Stimulated activated CD4-positive, alpha-beta T cell treated with anti-CD3 and anti-CD28 coated beads, Interleukin-15, amount 100 ng/mL, for 1 hour (primary cell): ENCODE results near the gene MEF2A.
"Not testable (repeated sequence)": the region's sequence is repeated elsewhere in the genome, so short reads cannot be mapped to it uniquely, and the experiment has no call there.

Source experiments
- DNase-seq, 2 donors: peaks; one replicate each; pipeline ENCODE4 v3.0.0-alpha.2; 2020; ENCODE audit warnings: low read depth in 1 of 2, low spot score in 1 of 2

The MEF2A gene

DNA sequence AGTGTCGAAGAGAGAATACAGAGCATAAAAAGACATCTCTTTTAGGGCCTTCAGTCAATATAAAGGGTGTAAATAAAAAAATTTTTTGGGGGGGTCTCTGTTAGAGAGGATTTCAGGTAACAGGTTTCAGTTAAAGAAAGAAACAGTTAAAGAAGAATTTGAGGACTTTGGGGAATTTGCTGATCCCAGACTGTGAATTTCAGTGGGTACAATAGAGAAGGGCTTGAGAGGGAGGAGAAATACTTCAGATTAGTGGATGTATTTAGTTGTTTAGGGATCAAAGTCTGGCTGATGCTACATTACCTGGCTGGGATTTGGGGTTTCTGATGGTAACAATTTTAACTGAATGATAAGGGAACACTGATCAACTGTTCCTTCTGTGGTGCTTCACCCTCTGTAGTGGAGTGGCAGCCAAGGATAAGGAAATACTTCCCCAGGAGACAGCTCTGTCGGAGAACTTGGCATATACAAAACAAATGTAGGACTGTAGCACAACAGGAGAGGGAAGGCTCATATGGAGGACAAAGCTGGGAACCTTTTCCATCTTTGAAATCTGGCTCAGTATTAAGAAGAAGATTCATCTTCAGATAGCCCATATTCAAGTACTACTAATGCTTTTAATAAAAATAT lies 79.2 kb downstream of the MEF2A start:
- no peak for DNase-seq

DNA sequence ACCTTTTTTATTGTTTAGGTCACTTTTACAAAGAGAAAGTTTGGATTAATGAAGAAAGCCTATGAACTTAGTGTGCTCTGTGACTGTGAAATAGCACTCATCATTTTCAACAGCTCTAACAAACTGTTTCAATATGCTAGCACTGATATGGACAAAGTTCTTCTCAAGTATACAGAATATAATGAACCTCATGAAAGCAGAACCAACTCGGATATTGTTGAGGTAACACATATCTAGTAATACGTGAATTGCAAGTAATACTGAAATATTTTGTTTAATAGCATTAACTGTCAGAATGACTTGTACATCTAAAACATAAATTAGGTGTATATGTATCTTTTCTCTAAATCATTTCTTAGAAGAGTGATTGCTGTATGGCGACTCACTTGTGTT lies 79.8 kb downstream of the MEF2A start:
- no peak for DNase-seq

DNA sequence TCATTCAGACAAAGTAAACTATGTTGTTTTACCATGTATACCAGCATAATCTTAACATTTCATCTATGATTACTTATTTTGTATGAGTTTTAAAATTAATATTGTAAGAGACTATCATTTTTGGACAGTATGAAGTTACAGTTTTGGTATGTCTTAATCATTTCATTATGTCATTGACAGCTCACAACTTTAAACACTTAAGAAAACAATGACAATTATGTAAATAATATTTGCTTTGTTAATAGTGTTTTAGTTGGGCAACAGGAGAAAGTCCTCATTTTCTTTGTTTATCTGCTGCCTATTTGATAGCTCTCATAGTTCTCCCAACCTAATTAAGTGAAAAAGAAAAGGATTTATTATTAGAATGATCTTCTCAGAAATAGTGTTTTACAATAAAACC lies 80.2 kb downstream of the MEF2A start:
- no peak for DNase-seq

DNA sequence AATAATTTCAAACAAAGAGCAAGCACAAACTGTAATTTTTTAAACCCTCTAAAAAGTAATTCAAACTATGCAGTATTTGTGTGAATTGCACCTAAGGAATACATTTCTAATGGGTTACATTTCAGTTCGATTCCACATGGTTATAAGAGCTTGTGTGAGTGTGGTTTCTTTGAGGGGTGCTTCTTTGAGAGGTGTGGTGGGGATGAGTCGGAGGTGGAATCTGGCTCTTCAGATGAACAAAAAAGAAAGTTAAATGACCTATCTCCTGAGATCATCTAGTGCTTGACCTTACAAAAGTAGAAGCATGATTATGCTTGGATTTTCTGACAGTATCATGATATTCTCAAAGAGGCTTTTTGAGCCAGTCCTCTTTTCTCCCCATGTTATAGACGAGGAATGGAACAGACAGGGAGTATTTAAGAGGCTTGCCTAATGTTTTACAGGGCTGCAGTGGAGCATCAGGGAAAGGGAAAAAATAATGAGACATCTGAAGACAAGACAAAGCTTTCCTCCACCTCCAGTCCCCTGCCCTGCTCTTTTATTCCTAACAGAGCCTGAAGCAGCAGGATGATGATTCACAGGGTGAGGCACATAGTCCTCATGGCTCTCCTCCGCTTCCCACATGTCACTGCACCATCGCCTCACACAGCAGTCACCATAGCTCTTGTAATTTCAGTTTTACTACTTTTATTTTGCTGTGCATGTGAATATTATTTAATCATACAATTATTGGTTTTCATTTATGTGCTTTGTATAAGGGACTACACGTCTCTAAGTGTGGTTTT lies 85.4 kb downstream of the MEF2A start:
- DNase-seq: no peak

DNA sequence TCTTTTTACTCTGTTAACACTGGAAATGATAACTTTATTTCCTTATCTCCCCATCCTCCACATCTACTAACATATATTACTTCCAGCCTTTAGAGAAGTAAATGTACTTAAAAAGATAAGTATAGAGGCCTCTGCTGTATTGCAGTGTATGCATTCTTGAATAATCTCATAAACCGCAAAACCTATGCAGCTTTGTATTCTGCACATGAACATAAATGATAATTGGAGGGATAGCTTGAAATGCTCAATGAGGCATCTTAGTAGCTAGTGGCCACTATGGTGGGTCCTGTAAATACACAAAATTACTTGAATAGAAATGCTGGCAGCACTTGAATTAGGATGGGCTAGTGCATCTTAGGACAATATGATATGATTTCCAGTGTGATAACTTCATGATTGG lies 90.4 kb downstream of the MEF2A start:
- no peak for DNase-seq

DNA sequence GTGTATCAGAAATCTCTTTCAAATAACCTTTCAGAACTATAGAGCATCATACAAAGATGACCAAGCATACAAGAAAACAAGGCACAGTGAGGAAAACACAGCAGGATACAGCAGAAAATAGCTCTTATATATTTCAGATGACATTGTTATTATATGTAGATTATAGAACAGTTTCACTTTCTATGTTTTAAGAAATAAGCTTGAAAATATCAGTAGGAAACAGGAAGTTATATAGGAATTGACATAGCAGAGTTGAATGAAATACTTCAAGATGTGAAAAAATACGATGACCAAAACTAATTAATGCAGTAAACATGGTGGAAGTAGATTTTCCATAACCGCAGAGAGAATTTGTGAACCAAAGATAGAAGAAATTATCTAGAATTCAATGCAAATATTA lies 92.2 kb downstream of the MEF2A start:
- DNase-seq: no peak

DNA sequence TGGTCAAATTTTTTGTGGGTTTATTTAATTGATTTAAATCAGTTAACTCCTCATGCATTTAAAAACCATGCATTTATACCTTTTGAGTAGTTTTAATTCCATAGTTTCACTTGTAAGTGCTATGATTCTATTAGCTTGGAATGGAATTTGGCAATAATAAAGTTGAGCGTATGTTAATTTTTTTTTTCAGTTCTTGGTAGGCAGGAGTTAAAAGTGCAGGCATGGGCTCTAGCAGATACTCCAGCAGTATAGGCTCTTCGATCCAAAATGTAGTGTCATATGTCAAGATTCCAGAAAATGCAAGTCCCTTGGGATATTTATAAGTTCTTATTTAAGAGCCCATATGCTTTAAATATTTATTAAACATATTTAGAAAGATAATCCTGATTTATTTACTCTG lies 97.1 kb downstream of the MEF2A start:
- no peak for DNase-seq

DNA sequence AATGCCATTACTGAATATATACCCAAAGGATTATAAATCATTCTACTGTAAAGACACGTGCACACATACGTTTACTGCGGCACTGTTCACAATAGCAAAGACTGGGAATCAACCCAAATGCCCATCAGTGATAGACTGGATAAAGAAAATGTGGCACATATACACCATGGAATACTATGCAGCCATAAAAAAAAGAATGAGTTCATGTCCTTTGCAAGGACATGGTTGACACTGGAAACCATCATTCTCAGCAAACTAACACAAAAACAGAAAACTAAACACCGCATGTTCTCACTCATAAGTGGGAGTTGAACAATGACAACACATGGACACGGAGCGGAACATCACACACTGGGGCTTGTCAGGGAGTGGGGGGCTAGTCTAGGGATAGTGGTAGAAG lies 100.3 kb downstream of the MEF2A start:
- not testable (repeated sequence) for DNase-seq

DNA sequence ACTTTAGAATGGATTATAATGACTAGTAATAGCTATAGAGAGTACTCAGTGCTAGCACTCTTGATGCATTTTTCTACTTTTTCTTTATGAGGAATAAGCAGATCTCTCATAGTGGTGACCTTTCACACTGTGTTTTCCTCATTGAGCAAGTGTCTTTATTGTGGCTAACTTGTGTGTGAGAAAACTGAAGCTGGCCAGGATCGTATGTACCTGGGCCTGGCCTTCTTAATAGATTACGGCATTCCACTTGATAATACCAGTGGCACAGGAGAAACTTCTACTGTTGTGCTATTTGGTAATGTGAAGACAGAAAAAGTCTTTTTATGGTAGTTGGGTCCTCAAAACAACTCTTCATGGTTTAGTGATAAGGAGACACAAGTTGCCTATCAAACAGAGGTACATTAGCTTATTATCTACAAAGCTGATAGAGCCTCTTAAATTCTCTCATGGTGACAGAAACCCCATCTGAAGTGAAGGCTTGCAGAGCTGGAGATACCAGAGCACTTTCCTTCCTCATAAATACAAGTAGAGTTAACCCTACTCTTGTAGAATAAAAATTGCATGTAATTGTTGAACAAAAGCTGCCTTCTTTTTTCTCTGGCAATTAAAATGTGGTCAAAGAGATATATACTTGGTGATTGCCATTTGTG lies 102.9 kb downstream of the MEF2A start:
- no peak for DNase-seq

DNA sequence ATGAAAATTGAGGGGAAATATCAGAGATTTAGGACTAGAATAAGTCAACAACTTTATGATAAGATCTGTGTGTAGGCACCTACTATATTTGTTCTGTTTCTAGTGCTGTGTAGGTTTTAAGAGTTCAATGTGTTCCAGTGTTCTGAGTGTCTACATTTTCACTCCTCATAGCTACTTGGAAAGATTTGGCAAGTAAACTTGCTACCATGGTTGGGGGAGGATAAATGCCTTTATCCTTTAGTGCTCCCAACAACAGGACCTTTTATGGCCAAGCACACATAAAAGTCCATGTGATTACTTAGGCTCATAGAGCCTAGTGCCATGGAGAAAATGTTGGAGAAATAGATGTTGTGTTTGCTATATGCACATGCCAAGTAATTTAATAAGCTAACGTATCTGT lies 103.5 kb downstream of the MEF2A start:
- no peak for DNase-seq

DNA sequence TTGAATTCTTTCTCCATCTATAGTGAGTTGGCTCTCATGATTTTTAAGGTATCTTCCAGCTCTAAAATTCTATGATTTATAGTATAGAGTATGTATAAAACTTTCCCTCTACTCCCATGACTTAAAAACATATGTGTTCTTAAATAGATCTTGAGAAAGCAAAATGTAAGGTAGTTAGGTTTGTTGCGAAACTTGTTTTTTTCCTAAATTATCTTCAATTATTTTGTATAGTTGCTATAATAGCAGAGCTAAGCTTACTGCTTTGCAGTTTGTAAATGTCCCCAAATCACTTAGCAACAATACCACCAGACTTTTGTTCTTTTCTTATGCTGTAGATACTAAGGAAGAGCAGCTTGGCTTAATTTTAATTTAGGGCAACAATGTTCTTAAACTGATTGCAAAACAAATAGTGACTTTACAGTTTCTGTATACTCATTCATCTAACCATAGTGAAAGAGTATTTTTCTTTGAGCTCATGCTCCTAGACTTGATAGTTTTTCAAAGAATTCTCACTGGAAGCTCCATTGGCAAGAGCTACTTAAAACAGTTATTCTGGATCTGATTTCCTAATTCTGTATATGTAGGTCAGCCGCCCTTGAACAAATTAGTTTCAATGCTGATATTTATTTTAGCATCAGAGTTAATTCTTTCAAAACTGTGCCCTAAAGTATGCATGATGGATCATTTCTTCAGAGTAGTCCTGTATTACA lies 106.3 kb downstream of the MEF2A start:
- no peak for DNase-seq

DNA sequence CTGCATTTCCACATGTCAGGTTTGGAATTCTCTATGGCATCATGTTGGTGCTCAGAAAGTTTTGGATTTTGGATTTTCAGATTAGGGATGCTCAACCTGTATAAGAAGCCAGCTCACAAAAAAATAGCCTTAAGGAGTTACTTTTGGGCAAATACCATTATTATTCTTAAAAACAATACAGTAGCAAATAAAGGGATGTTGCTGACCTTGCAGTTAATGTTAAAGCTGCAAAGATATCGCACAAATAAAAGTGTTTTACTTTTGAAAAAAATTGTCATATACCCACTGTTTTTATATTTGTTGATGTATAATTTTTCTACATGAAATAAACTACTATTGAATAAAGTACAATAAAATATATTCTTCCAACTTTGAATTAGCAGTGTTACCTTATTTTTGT lies 107.3 kb downstream of the MEF2A start:
- DNase-seq: no peak

DNA sequence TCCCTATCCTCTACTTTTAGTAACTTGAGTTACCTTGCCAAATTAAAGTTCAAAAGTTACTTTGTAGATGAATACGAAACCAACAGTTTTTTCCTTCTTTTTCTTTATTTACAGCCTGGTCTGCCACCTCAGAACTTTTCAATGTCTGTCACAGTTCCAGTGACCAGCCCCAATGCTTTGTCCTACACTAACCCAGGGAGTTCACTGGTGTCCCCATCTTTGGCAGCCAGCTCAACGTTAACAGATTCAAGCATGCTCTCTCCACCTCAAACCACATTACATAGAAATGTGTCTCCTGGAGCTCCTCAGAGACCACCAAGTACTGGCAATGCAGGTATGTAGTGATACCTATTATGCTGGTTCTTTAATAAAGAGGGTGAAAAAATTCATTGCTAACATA lies 108.5 kb downstream of the MEF2A start:
- no peak for DNase-seq

DNA sequence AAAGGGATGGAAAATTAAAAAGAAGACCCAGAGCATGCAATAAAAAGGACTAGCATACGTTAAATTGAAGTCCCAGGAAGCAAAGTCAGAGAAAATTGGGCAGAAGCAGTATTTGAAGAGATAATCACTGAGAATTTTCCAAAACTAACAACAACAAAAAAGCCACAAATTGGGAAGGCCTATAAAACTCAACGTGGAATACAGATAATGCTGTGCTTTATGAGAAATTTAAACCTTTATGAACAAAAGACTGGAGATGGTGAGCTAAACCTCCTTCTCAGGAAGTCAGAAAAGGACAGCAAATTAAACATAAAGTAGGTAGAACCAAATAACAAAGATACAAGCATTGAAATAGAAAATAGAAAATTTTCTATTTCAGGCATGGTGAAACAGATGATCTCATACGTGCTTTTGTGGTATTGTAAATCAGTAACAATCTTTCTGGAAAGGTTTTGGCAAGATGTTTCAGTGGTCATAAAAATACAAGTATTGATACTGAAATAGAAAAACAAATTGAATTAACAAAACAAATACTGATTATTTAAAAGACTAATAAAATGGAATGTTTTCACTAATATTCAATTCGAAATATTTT lies 111.9 kb downstream of the MEF2A start:
- DNase-seq: no peak

DNA sequence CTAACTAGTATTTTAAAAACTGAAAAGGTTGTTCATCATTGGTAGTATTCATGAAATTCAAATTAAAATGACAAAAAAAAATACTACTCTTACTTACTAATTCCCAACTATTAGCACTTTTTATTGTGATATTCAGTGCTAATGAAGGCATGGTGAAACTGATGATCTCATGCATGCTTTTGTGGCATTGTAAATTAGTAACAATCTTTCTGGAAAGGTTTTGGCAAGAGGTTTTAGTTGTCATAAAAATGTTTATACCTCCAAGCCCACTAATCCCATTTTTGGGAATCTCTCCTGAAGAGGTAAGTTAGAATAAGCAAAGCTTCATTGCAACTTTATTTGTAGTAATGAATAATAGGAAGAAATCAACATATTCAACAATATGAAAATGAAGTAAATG lies 114.5 kb downstream of the MEF2A start:
- no peak for DNase-seq

DNA sequence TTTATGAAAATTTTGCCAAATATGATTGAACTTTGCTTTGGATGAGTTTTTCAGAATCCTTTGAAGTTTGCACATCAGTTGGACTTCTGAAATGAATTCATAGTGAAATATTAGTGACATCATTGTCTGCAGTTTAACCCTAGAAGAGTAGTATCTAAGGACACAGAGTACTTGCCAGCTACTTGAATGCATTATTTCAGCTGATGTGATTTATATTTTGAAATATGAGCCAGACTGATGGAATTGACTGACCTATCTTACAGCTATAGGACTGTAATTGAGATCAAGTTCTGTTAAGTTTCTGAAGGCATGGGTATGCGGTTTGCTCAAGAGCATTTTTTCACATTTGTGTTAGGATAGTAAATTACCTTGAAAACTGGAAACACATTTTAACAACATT lies 116.2 kb downstream of the MEF2A start:
- DNase-seq: no peak

DNA sequence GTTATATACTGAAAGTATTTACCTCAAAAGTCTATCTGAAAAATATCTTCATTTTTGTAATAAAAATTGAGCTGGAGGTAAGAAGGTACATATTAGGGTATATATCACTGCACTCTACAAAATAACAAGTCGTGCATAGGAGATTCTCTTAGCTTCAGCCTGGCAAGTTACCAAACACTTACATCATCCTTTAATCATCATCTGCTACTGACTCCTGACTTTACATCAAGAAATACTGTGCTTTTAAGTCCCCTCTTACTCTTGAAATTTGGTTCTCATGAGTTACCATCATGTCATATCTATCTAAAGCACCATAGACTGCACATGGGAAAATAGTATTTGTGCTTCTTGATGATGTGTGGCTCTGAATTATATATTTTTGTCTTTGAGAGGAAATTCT lies 116.7 kb downstream of the MEF2A start:
- DNase-seq: no peak

DNA sequence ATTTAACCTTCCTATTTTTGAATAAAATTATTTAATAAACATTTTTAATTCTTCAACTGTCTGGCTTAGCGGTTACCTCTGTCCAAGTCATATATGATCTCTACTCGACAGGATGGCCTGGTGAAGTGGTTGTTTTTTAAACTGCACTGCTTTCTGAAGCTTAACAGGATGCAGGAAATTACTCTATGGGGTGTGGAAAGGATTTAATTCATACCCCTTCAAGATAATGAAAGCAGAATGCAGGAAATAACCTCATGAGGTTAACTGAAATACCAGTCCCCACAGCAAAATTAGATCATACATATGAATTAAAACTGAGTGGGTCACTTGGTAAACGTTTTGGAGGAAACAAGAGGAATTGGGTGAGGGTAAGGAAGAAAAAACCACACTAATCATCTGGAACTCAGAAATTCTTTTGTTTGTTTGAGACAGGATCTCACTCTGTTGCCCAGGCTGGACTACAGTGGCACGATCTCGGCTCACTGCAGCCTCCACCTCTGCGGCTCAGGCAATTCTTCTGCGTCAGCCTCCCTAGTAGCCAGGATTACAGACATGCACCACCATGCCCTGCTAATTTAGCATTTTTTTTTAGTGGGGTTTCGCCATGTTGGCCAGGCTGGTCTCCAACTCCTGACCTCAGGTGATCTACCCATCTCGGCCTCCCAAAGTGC lies 117.4 kb downstream of the MEF2A start:
- DNase-seq: no peak

DNA sequence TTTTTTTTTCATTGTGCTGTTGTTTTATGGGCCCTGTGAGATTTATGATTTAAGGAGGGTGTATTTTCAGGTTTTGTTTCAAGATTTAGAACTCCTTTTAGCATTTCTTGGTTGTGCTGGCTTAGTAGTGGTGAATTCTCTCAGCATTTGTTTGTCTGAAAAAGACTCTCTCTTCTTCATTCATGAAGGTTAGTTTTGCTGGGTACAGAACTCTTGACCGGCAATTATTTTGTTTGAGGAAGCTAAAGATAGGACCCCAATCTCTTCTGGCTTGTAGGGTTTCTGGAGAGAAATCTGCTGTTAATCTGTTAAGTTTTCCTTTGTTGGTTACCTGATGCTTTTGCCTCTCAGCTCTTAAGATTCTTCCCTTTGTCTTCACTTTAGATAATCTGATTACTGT lies 120.5 kb downstream of the MEF2A start:
- DNase-seq: no peak

DNA sequence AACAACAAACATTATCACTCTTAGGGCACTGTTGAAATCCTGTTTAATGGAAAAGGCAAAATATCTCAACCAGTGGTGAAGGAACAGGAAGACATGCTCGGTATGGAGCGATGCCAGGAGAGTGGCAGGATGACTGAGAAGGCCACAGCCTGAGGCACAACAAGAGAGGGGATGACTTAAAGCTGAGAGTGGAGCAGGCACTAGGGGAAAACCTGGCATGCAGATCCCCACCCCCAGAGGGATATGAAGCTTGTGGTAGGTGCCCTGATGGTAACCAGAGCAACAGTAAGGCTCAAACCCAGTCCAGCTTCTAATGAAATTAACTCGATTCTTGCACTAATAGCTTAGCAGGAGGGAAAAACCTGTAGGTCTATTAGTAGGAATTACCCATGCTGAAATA lies 127.0 kb downstream of the MEF2A start:
- DNase-seq: no peak

DNA sequence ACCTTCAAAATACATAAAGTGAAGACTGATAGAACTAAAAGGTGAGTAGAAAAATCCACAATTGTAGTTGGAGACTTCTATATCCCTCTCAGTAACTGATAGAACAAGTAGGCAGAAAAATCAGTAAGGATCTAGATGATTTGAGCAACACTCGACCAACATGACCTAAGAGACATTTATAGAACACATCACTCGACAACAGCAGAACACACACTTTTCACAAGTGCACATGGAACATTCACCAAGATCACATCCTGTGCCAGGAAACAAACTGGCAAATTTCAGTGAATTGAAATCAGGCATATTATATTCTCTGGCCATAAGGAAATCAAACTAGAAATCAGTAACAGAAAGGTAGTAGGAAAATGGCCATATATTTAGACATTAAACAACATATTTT lies 130.3 kb downstream of the MEF2A start:
- no peak for DNase-seq
